Peyer's patch (tissue), 4 donors: ENCODE measurements around the gene EFNA4.

Experiments used
- CTCF ChIP-seq, 6 experiments: fragments of 450-650 bp in 4 of 6; fragments of 200-600 bp in 2 of 6; sonication (generic) in 1 of 6; IDR thresholded peaks; one replicate each; pipeline ENCODE4 v1.5.1; 2017 to 2019; ENCODE audit warnings: antibody characterized with exemption in 6 of 6, mild to moderate bottlenecking in 3 of 6, moderate library complexity in 1 of 6
- POLR2A ChIP-seq, 2 donors: fragments of 450-650 bp; IDR thresholded peaks; one replicate each; pipeline ENCODE4 v1.5.1; 2017; ENCODE audit warnings: antibody characterized with exemption in 2 of 2, mild to moderate bottlenecking in 2 of 2, moderate library complexity in 2 of 2

- TF ChIP-seq POLR2A (IDR thresholded peaks at IDR 0.05) = no peak
- TF ChIP-seq CTCF (IDR thresholded peaks at IDR 0.05) = no peak
Observed at GRCh38 chr1:155022136-155022926, 41.2 kb upstream of the EFNA4 start.
